ENCODE data around the gene MYO1H.
A peak's percentile ranks its signal among the peaks of the same experiment; 100 is the strongest.
"Not testable (repeated sequence)": the region's sequence is repeated elsewhere in the genome, so short reads cannot be mapped to it uniquely, and the experiment has no call there.

The MYO1H gene

DNA sequence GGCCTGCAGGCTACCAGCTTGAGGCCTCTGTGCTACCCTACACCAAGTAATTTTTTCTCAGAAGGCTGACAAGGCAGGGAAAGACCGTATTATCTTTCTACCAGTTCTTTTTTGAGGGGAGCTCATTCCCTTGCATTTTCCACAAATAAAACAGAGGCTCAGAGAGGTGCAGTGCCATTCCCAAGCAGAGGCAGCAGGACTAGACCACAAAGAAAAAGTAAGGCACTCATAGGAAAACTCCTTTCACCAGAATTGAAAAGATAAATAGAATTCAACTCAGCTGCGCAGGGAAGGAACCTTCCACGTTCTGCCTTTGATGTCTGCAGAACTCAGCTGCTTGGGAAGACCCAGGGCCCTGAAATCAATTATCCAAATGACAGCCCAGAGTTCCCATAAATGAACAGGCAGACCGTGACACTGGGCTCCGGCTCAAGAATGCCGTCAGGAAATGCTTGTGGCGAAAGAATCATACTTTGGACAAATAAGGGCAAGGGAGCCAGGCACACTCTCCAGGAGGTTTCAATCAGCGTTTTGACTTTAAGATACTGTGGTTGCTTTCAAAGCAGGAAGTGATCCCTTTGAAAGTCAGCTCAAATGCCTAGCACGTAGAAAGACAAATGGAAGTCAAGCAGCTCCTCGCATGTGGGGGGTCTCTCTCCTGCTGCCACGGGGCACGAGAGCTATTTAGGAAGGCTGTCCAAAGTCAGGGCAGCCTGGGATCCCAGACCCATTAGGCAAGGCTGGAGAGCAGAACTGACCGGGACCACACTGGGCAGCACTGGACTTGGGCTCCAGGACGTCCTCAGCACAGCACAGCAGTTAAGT, 115.4 kb downstream of the MYO1H start:
- Mint-ChIP-seq H3K4me3 (peak overlapping the region in 1 of 2 donors; percentile 50), H3K9me3 (no peaks in the 10 kb centered on the region), H3K27me3 (no peaks in the 10 kb centered on the region), H3K4me1 (peaks cover 50% of the 10 kb centered on the region), H3K27ac (peak overlapping the region; percentile 27 to 36)
- ATAC-seq (peak; percentile 59), DNase-seq (no peak)

DNA sequence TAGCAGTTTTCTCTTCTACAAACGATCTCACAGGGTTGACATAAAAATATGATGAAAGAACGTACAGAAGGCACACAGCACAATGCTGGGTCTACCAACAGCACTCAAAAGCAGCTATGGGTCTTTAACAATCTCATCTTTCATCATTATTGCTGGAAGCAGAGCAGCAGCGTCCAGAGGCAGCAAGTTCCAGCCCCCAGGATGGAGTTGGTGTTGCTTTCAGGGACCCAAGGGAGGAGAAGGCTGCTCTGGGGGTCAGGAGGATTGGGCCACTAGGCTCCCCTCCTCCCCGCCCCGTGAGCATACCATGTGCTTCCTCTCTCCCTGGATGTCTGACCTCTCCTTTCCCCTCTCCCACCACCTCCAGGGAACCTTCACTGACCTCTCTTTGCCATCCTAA, 116.1 kb downstream of the MYO1H start:
- peak overlapping the region in 1 of 2 donors; percentile 50 for H3K4me3 Mint-ChIP-seq
- H3K27me3 Mint-ChIP-seq, result no peaks in the 10 kb centered on the region
- DNase-seq (no peak), ATAC-seq (no peak)
- H3K4me1 Mint-ChIP-seq, result peaks cover 47% of the 10 kb centered on the region
- H3K9me3 Mint-ChIP-seq, result no peaks in the 10 kb centered on the region
- H3K27ac Mint-ChIP-seq, result peak overlapping the region in 1 of 2 donors; percentile 47

- H3K27me3 Mint-ChIP-seq, result no peaks in the 10 kb centered on the region
- DNase-seq (no peak), ATAC-seq (no peak)
- no peak overlapping the region for H3K27ac Mint-ChIP-seq
- no peaks in the 10 kb centered on the region for H3K9me3 Mint-ChIP-seq
- peaks cover 53% of the 10 kb centered on the region for H3K4me1 Mint-ChIP-seq
- H3K4me3 Mint-ChIP-seq, result no peak overlapping the region
Observed at GRCh38 chr12:109464642-109465351, 117.1 kb downstream of the MYO1H start.

GRCh38 chr12:109466305-109466704, 118.6 kb downstream of the MYO1H start:
- ATAC-seq (no peak), DNase-seq (no peak)
- Mint-ChIP-seq H3K27me3 (no peaks in the 10 kb centered on the region), H3K4me3 (no peak overlapping the region), H3K4me1 (peaks cover 62% of the 10 kb centered on the region), H3K27ac (no peak overlapping the region), H3K9me3 (no peaks in the 10 kb centered on the region)

DNA sequence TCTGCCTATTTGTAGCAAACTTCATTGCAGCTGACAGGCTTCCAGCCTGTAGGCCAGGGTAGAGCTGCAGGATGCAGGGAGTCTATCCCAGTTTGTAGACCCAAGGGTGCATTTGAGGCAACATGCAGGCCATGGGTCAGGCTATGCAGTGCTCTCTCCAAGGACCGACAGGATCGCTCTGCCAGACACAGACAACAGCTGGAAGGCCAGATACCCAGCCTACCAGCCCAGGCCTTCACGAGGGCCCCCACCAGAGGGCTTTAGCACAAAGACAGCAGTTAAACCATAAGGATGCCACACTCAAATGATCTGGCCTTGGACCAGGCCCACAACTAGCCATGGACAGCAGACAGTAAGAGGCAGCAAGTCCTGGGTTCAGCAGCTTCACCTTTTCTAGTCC, 119.1 kb downstream of the MYO1H start:
- Mint-ChIP-seq H3K9me3 (no peaks in the 10 kb centered on the region), H3K27ac (no peak overlapping the region), H3K4me3 (no peak overlapping the region), H3K27me3 (no peaks in the 10 kb centered on the region), H3K4me1 (peaks cover 60% of the 10 kb centered on the region)
- no peak for DNase-seq
- ATAC-seq, result no peak

DNA sequence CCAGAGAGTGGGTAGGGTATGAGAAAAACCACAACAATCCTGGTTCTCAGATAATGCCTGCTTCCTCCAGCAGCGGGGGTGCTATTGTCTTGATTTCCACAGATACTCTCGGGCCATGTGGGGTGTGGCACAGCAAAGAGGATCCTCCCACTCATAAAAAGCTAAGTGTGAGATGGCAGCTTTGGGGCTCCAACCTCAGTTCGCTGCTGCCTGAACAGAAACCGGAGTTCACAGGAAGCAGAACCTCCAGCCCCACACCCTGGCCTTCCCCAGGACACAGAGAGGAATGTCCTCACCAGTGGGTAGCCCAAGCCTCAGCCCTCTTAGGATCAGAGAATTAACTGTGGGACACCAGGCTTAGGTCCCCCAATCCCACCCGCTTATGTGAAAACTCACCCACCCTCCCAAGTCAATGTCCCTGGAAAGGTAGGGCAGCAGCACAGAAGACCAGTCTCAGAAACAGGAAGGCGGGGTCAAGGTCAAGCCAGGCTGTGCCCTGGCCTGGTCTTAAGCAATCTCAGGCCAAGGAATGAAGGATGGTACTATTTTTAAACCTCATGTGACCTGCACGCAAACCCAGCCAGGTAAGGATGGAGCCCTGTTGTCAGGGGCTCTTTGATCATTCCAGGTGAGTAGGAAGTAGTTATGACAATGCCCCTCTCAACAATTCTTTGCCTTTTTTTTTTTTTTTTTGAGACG, 120.4 kb downstream of the MYO1H start:
- H3K4me1 Mint-ChIP-seq, result peaks cover 57% of the 10 kb centered on the region
- peak overlapping the region in 1 of 2 donors; percentile 33 for H3K27ac Mint-ChIP-seq

DNA sequence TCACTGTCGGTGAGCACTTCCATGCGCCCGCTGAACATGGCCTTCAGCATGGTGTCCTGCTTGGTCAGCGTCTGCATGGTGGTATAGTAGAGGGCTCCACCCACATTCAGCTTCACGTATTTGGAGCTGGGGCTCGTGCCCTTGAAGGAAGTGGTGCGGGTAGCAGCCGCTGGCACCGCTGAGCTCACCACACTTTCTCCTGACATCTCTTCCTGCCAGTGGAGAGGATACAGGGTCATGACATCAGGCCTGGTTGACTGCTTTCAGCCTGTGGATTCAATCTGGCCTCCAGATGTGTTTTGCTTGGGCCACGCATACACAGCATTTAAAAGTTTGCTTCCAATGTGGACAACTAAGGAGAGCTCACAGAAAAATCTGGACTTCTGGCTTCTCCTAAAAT, 121.8 kb downstream of the MYO1H start:
- ATAC-seq (no peak), DNase-seq (no peak)
- Mint-ChIP-seq H3K27me3 (no peaks in the 10 kb centered on the region), H3K9me3 (no peaks in the 10 kb centered on the region), H3K27ac (no peak overlapping the region), H3K4me1 (peaks cover 49% of the 10 kb centered on the region), H3K4me3 (no peak overlapping the region)

More for the DNA sequence above, 120.4 kb downstream of the MYO1H start:
- H3K27me3 Mint-ChIP-seq, result no peaks in the 10 kb centered on the region
- ATAC-seq, result no peak
- no peaks in the 10 kb centered on the region for H3K9me3 Mint-ChIP-seq
- no peak overlapping the region for H3K4me3 Mint-ChIP-seq
- no peak for DNase-seq

DNA sequence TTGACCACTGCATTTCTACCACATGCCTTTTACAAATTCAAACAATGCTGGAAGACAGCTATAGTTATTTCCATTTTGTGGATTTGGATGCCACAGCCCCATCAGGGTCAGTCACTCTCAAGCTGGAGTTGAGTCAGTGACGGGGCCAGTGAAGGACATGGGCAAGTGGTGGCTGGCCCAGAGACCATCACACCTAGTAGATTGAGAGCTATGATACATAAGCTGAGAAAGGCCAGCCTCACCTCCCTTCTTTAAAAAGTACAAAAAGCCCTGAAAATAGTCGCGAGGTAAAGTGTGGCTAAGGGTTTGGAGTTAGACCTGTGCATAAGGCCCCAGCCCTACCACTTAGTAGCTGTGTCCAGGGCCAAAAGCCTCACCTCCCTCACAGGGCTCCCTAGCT, 125.3 kb downstream of the MYO1H start:
- H3K4me1 Mint-ChIP-seq, result peaks cover 56% of the 10 kb centered on the region
- peak overlapping the region in 1 of 2 donors; percentile 54 for H3K27ac Mint-ChIP-seq
- ATAC-seq (no peak), DNase-seq (no peak)
- no peak overlapping the region for H3K4me3 Mint-ChIP-seq
- H3K9me3 Mint-ChIP-seq, result no peaks in the 10 kb centered on the region
- no peaks in the 10 kb centered on the region for H3K27me3 Mint-ChIP-seq

DNA sequence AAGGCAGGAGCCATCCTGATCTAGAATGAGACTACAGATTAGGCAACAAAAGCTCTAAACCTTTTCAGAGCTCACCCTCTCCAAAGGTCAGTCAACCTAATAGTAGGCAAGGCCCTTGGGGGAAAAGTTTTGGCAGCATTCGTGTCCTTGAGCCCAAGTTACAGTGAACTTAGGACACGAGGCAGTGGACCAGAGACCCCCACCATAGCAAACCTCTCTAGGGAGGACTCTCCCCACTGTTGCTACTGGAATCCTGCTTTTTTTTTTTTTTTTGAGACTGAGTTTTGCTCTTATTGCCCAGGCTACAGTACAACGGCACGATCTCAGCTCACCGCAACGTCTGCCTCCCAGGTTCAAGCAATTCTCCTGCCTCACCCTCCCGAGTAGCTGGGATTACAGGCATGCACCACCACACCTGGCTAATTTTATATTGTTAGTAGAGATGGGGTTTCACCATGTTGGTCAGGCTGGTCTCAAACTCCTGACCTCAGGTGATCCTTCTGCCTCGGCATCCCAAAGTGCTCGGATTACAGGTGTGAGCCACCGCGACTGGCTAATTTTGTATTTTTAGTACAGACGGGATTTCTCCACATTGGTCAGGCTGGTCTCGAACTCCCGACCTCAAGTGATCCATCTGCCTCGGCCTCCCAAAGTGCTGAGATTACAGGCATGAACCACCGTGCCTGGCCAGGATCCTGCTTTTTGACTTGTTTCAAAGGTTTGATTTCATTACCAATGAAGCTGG, 126.0 kb downstream of the MYO1H start:
- not testable (repeated sequence) for H3K27ac Mint-ChIP-seq, ATAC-seq, H3K27me3 Mint-ChIP-seq, H3K9me3 Mint-ChIP-seq, DNase-seq, H3K4me3 Mint-ChIP-seq
- H3K4me1 Mint-ChIP-seq, result peaks cover 59% of the 10 kb centered on the region

- Mint-ChIP-seq H3K9me3 (no peaks in the 10 kb centered on the region), H3K4me1 (peaks cover 62% of the 10 kb centered on the region), H3K27ac (no peak overlapping the region), H3K4me3 (no peak overlapping the region), H3K27me3 (no peaks in the 10 kb centered on the region)
- ATAC-seq (no peak), DNase-seq (no peak)
Observed at GRCh38 chr12:109475121-109475520, 127.4 kb downstream of the MYO1H start.

DNA sequence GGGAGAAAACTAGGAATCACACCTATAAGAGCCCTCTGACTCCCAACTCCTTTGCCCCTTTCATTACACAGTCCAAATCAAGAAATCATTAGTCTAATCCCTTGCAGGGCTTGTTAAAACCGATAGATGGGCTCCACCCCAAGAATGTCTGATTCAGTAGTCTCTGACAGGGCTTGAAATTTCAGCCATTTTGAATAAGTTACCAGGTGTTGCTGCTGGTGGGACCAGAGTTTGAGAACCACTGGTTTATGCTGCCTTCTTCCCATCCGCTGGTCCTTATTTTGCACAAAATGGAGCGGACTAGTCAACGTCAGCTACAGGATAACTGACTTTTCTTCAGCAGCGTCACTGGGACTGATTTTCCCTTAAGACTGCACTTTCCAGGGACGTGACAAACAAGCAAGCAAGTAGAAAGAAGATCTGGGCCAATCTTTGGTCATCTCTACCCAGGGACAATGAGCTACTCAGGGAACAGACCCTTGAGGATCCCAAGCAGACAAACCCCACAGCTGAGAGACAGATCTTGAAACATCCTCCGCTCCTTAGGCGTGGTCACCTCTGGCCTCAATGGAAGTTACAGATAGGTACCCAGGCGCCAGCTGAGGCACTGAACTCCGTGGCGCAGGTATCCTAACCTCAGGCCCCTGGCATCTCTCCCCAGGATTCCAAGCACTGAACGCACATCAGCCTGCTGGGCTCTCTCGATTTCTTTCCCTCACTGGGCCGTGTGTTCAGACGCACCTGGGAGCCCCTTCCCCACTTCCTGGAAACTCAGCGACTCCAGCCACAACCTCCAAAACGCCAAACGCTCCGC, 128.5 kb downstream of the MYO1H start:
- no peak for DNase-seq
- no peak for ATAC-seq
- H3K4me1 Mint-ChIP-seq, result peaks cover 55% of the 10 kb centered on the region
- no peaks in the 10 kb centered on the region for H3K27me3 Mint-ChIP-seq
- H3K27ac Mint-ChIP-seq, result peak overlapping the region; percentile 99 to 100
- H3K4me3 Mint-ChIP-seq, result peak overlapping the region; percentile 98 to 99
- no peaks in the 10 kb centered on the region for H3K9me3 Mint-ChIP-seq

GRCh38 chr12:109476807-109477184, 129.1 kb downstream of the MYO1H start:
- Mint-ChIP-seq H3K4me1 (peaks cover 55% of the 10 kb centered on the region), H3K27ac (peak overlapping the region; percentile 99 to 100), H3K4me3 (peak overlapping the region; percentile 98 to 99), H3K27me3 (no peaks in the 10 kb centered on the region), H3K9me3 (no peaks in the 10 kb centered on the region)
- peak; percentile 10 for ATAC-seq
- DNase-seq, result no peak

DNA sequence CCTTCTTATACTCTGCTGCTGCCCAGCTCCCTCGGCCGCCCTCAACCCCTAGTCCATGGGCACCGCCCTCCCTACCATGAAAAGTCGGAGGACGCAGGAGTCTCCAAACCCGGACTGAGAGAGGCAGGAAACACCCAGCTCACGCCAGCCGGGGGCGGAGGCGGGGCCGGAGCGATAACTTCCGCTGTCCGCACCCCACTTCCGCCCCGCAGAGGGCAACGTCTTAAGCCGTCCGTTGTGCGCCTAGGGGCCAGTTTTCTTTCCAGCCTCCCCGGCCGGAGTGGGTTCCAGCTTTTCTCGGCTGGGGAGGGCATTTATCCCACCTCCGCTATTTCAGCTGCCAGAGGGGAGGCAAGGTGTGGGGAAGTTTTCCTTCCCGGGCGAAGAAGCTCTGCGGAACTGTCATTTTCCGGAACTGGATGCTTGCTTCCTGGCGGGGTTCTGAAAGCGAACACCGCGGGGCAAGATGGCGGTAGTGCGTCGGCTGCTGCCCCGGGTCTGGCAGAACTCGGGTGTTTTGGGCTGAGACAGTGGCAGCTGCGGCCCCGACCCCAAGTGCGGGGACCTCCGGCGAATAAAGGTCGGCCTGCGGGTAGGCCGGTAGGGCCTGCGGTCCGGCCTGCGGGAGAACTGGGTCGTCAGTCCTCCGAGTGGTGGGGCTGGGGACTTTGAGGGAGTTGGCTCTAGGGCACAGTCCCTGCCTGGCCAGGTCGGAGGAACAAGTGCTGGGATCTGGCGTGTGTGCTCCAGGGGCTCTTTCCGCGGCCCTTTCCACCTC, 129.7 kb downstream of the MYO1H start, which contains the start of the genes KCTD10 and UBE3B:
Gene KCTD10 (minus strand): TSS at position 116 of the 778 bp plus-strand sequence. CDS start 38 bp downstream, at position 78.
Gene UBE3B (plus strand): TSS at position 450 of the 778 bp plus-strand sequence. CDS start 5,918 bp downstream, outside the sequence.
- Mint-ChIP-seq H3K9me3 (no peaks in the 10 kb centered on the region), H3K4me1 (peaks cover 55% of the 10 kb centered on the region), H3K27me3 (no peaks in the 10 kb centered on the region), H3K27ac (peak within 1 kb of the TSS; percentile 99 to 100), H3K4me3 (peak within 1 kb of the TSS; percentile 98 to 99)
- ATAC-seq (peak; percentile 100), DNase-seq (peak; percentile 88 to 90)

DNA sequence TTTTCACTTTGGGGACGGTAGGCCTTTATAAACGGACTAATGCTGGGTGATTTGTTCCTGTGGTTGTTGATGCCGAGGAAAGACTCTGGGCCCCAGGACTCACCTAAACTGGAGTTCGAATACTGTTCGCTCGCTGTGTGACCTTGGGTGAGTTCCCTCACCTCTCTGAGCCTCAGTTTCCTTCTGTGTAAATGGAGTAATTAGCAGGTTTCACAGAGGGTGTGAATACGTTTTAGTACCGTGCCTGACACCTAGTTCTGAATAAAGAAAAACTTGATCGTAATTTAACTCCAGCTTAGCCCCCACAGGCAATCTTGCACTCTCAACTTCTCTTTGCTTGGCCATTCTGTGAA, 130.2 kb downstream of the MYO1H start:
- Mint-ChIP-seq H3K9me3 (no peaks in the 10 kb centered on the region), H3K27ac (peak overlapping the region; percentile 99 to 100), H3K4me3 (peak overlapping the region; percentile 98 to 99), H3K4me1 (peaks cover 52% of the 10 kb centered on the region), H3K27me3 (no peaks in the 10 kb centered on the region)
- no peak for ATAC-seq
- DNase-seq, result no peak

Measured in stimulated activated naive CD8-positive, alpha-beta T cell treated with anti-CD3 and anti-CD28 coated beads, Interleukin-15, amount 100 ng/mL, for 72 hours (primary cell).